CD8-positive, alpha-beta memory T cell (primary cell): ENCODE measurements around the gene RYR3. TPM values are rescaled to one million over a fixed set of nuclear protein-coding genes. Genes with fewer than 3 reads are reported as not detected.

Source experiments
- CTCF ChIA-PET: fragments of 350-600 bp; sonication (Branson Sonifier 250); formaldehyde crosslinking; loops from one replicate; lab custom pipeline; 2021; ENCODE audit warnings: antibody characterized with exemption; lab: Charles Lee
- POLR2A ChIA-PET: fragments of 350-600 bp; sonication (Branson Sonifier 250); formaldehyde crosslinking; loops from one replicate; lab custom pipeline; 2021; ENCODE audit warnings: antibody characterized with exemption; lab: Charles Lee
- DNase-seq, 5 donors: peaks; one replicate each; pipeline versions ENCODE4 v3.0.0 to v3.0.0-alpha.2; 2020 to 2022; ENCODE audit warnings: mixed read lengths in 1 of 5
- H3K27ac ChIP-seq: one replicate; pipeline ENCODE4 v1.7.0; 2013; ENCODE audit warnings: low read depth, mild to moderate bottlenecking, low read length, moderate library complexity
- H3K27me3 ChIP-seq: 2 replicates; pipeline ENCODE4 v1.7.0; 2013; ENCODE audit warnings: low read length, mild to moderate bottlenecking; ENCODE audit not compliant: insufficient read depth, poor library complexity, severe bottlenecking
- H3K36me3 ChIP-seq: 2 replicates; pipeline ENCODE4 v1.7.0; 2013; ENCODE audit warnings: mild to moderate bottlenecking, low read length, moderate library complexity; ENCODE audit not compliant: insufficient read depth
- H3K4me1 ChIP-seq: 2 replicates; pipeline ENCODE4 v1.7.0; 2013; ENCODE audit warnings: mild to moderate bottlenecking, low read length, moderate library complexity; ENCODE audit not compliant: insufficient read depth
- H3K4me3 ChIP-seq: 2 replicates; pipeline ENCODE4 v1.7.0; 2013; ENCODE audit warnings: mild to moderate bottlenecking, low read length
- H3K9me3 ChIP-seq: 2 replicates; pipeline ENCODE4 v1.7.0; 2013; ENCODE audit warnings: mild to moderate bottlenecking, low read length
- H3K27ac Mint-ChIP-seq, 8 donors: one replicate each; pipeline ENCODE4 v1.8.0; 2020 to 2021; ENCODE audit warnings: mixed read lengths in 8 of 8, mild to moderate bottlenecking in 6 of 8, inconsistent platforms in 3 of 8, moderate library complexity in 3 of 8
- H3K27me3 Mint-ChIP-seq, 2 donors: one replicate each; pipeline ENCODE4 v1.8.0; 2020 to 2021; ENCODE audit warnings: mixed read lengths in 2 of 2, mild to moderate bottlenecking in 1 of 2, moderate library complexity in 1 of 2
- H3K36me3 Mint-ChIP-seq, 3 donors: one replicate each; pipeline ENCODE4 v1.8.0; 2020 to 2021; ENCODE audit warnings: mixed read lengths in 3 of 3, inconsistent platforms in 1 of 3, mild to moderate bottlenecking in 1 of 3
- H3K4me1 Mint-ChIP-seq, 3 donors: one replicate each; pipeline ENCODE4 v1.8.0; 2020 to 2021; ENCODE audit warnings: mixed read lengths in 3 of 3, inconsistent platforms in 1 of 3, mild to moderate bottlenecking in 1 of 3
- H3K4me3 Mint-ChIP-seq, 7 donors: one replicate each; pipeline ENCODE4 v1.8.0; 2020 to 2021; ENCODE audit warnings: mixed read lengths in 7 of 7, mild to moderate bottlenecking in 6 of 7, moderate library complexity in 4 of 7, inconsistent platforms in 2 of 7
- H3K9me3 Mint-ChIP-seq, 5 donors: one replicate each; pipeline ENCODE4 v1.8.0; 2020 to 2022; ENCODE audit warnings: mixed read lengths in 5 of 5, mild to moderate bottlenecking in 3 of 5, moderate library complexity in 2 of 5, inconsistent platforms in 1 of 5
- polyA plus RNA-seq: library from polyadenylated mRNA; unstranded; fragments of 300-500 nt; fragmentation: Illumina TruSeq; gene quantifications from one replicate; pipeline ENCODE4 v1.2.3, GENCODE V29; 2021
- total RNA-seq, 2 experiments: library from RNA; stranded (reverse); gene quantifications; one replicate each; pipeline ENCODE4 v1.2.3, GENCODE V29; 2021

RYR3 gene
- total and polyA plus RNA-seq, 3 experiments from 2014 or later = 0.08 TPM; not detected in 2

DNA sequence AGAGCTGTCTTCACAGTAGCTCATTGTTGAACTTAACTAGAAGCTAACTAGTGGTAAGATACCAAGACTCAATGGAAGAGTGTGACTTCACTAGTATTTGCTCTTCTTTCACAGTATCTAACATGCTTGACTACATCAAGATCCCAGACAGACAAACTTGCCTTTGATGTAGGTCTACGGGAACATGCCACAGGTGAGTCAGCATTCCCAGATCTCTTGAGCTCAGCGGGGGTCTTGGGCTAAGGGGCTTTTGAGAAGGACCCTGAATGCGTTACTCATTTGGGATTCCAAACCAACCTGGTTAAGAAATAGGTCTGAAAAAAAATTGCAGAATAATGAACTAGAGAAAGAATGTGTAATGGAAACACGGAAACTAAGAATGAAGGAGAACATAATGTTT is 222.4 kb downstream of the RYR3 start:
- Histone ChIP-seq H3K4me3 (no peak overlapping the region), H3K27me3 (no peaks in the 10 kb centered on the region), H3K36me3 (no peaks in the 10 kb centered on the region), H3K4me1 (no peaks in the 10 kb centered on the region), H3K27ac (no peak overlapping the region), H3K9me3 (no peaks in the 10 kb centered on the region)
- Mint-ChIP-seq H3K4me1 (no peaks in the 10 kb centered on the region), H3K9me3 (no peaks in the 10 kb centered on the region), H3K27ac (no peak overlapping the region), H3K36me3 (no peaks in the 10 kb centered on the region), H3K27me3 (peaks cover 0 to 2% of the 10 kb centered on the region in 2 donors), H3K4me3 (no peak overlapping the region)
- ChIA-PET CTCF (no interaction called here), POLR2A (no interaction called here)
- no peak for DNase-seq

DNA sequence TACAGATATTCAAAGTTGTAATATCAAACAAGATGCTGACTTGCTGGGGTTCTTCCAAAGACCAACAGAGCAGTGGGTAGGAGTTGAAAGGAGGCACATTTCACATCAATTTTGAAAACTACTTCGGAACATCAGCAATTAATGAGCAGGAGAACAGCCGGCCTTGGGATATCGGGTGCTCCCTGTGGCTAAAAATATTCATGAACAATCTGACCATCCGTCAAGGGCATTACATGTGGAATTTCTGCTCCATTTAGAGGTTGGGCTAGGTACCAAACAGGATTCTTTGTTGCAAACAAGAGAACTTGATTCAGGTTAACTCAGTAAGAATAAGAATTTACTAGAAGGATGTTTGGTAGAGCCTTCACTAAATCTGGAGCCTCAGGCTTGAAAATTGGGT is 223.9 kb downstream of the RYR3 start:
- POLR2A ChIA-PET = no interaction called here
- DNase-seq = no peak
- Histone ChIP-seq H3K4me3 (no peak overlapping the region), H3K9me3 (no peaks in the 10 kb centered on the region), H3K27me3 (no peaks in the 10 kb centered on the region), H3K27ac (no peak overlapping the region), H3K36me3 (no peaks in the 10 kb centered on the region), H3K4me1 (no peaks in the 10 kb centered on the region)
- Mint-ChIP-seq H3K27me3 (no peaks in the 10 kb centered on the region), H3K36me3 (no peaks in the 10 kb centered on the region), H3K4me1 (no peaks in the 10 kb centered on the region), H3K27ac (no peak overlapping the region), H3K9me3 (no peaks in the 10 kb centered on the region), H3K4me3 (no peak overlapping the region)
- CTCF ChIA-PET = no interaction called here

GRCh38 chr15:33535135-33535534 is 224.4 kb downstream of the RYR3 start:
- Mint-ChIP-seq H3K4me1 (no peaks in the 10 kb centered on the region), H3K9me3 (no peaks in the 10 kb centered on the region), H3K27ac (no peak overlapping the region), H3K27me3 (no peaks in the 10 kb centered on the region), H3K4me3 (no peak overlapping the region), H3K36me3 (no peaks in the 10 kb centered on the region)
- no peaks in the 10 kb centered on the region for H3K36me3 ChIP-seq
- ChIA-PET POLR2A (no interaction called here), CTCF (no interaction called here)
- H3K4me1 ChIP-seq = no peaks in the 10 kb centered on the region
- H3K4me3 ChIP-seq = no peak overlapping the region
- no peaks in the 10 kb centered on the region for H3K9me3 ChIP-seq
- DNase-seq = no peak
- no peak overlapping the region for H3K27ac ChIP-seq
- H3K27me3 ChIP-seq = no peaks in the 10 kb centered on the region

GRCh38 chr15:33539825-33540573 is 229.2 kb downstream of the RYR3 start:
- ChIA-PET CTCF (no interaction called here), POLR2A (no interaction called here)
- Mint-ChIP-seq H3K9me3 (peaks cover 0 to 3% (median under 1%) of the 10 kb centered on the region in 5 donors), H3K4me3 (no peak overlapping the region), H3K27ac (no peak overlapping the region), H3K36me3 (no peaks in the 10 kb centered on the region), H3K4me1 (no peaks in the 10 kb centered on the region), H3K27me3 (peaks cover 0 to 1% of the 10 kb centered on the region in 2 donors)
- no peaks in the 10 kb centered on the region for H3K36me3 ChIP-seq
- H3K4me3 ChIP-seq = no peak overlapping the region
- H3K27ac ChIP-seq = no peak overlapping the region
- no peak for DNase-seq
- H3K27me3 ChIP-seq = no peaks in the 10 kb centered on the region
- no peaks in the 10 kb centered on the region for H3K9me3 ChIP-seq
- H3K4me1 ChIP-seq = no peaks in the 10 kb centered on the region

GRCh38 chr15:33543957-33544356 is 233.2 kb downstream of the RYR3 start:
- H3K9me3 ChIP-seq = no peaks in the 10 kb centered on the region
- POLR2A ChIA-PET = interaction anchor here (0.6 kb wide), 1 partner anchor 49 kb away, joined by 3 read pairs; no protein-coding TSS in a partner anchor
- Mint-ChIP-seq H3K9me3 (peaks cover 2 to 7% (median 3%) of the 10 kb centered on the region in 5 donors), H3K27me3 (peaks cover 0 to 1% of the 10 kb centered on the region in 2 donors), H3K27ac (no peak overlapping the region), H3K36me3 (no peaks in the 10 kb centered on the region), H3K4me1 (no peaks in the 10 kb centered on the region), H3K4me3 (no peak overlapping the region)
- H3K27me3 ChIP-seq = no peaks in the 10 kb centered on the region
- H3K36me3 ChIP-seq = no peaks in the 10 kb centered on the region
- H3K27ac ChIP-seq = no peak overlapping the region
- H3K4me1 ChIP-seq = no peaks in the 10 kb centered on the region
- CTCF ChIA-PET = no interaction called here
- no peak overlapping the region for H3K4me3 ChIP-seq
- no peak for DNase-seq

DNA sequence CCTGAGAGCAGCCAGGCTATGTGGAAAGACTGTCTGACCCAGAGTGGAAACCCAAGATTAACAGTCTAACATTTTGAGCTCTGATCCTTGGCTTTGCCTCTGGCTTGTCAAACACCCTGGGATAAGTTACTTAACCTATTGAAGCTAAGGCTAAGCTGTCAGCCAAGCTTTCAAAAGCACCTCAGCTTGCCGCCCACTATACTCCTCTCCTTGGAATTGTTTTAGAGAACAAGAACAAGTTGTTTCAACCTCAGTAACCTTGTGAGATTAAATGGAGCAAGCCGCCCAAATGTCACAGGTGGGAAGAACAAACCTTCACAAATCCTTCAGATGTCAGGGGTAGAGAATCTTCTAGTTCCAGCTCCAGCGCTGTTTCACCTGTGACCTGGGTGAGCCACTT is 235.1 kb downstream of the RYR3 start:
- Histone ChIP-seq H3K27ac (no peak overlapping the region), H3K36me3 (no peaks in the 10 kb centered on the region), H3K4me3 (no peak overlapping the region), H3K27me3 (no peaks in the 10 kb centered on the region), H3K4me1 (no peaks in the 10 kb centered on the region), H3K9me3 (no peaks in the 10 kb centered on the region)
- no peak for DNase-seq
- H3K4me1 Mint-ChIP-seq = no peaks in the 10 kb centered on the region
- H3K9me3 Mint-ChIP-seq = peaks cover under 1 to 7% (median 5%) of the 10 kb centered on the region in 5 donors
- CTCF ChIA-PET = no interaction called here
- H3K36me3 Mint-ChIP-seq = no peaks in the 10 kb centered on the region
- POLR2A ChIA-PET = no interaction called here
- H3K4me3 Mint-ChIP-seq = no peak overlapping the region
- H3K27ac Mint-ChIP-seq = no peak overlapping the region
- H3K27me3 Mint-ChIP-seq = peaks cover 0 to 1% of the 10 kb centered on the region in 2 donors

DNA sequence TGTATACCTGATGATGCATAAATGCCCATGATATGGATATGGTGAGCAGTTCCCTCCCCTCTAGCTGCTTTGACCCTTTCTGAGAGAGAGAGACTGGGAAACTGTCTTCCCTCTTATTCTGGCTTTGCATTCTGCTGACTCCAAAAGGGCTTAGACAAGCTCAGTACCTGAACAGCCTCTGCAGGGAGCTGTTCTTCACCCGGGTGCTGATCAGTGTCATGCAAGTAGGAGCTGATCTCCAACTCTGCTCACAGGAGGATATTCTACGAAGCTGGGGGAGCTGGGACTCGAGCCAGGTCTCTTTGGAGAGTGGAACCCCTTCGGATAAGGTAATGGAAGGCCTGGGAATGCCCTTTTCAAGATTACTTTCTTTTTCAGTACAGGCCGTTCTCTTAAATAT is 237.1 kb downstream of the RYR3 start:
- no peaks in the 10 kb centered on the region for H3K9me3 ChIP-seq
- no peaks in the 10 kb centered on the region for H3K4me1 ChIP-seq
- H3K4me1 Mint-ChIP-seq = no peaks in the 10 kb centered on the region
- H3K27ac Mint-ChIP-seq = no peak overlapping the region
- no peaks in the 10 kb centered on the region for H3K36me3 Mint-ChIP-seq
- no peak overlapping the region for H3K4me3 Mint-ChIP-seq
- no peak overlapping the region for H3K27ac ChIP-seq
- no peak overlapping the region for H3K4me3 ChIP-seq
- no peaks in the 10 kb centered on the region for H3K36me3 ChIP-seq
- no peak for DNase-seq
- no peaks in the 10 kb centered on the region for H3K27me3 ChIP-seq
- H3K27me3 Mint-ChIP-seq = peaks cover 0 to 1% of the 10 kb centered on the region in 2 donors
- peaks cover 0 to 8% (median 7%) of the 10 kb centered on the region in 5 donors for H3K9me3 Mint-ChIP-seq
- POLR2A ChIA-PET = no interaction called here
- CTCF ChIA-PET = no interaction called here

DNA sequence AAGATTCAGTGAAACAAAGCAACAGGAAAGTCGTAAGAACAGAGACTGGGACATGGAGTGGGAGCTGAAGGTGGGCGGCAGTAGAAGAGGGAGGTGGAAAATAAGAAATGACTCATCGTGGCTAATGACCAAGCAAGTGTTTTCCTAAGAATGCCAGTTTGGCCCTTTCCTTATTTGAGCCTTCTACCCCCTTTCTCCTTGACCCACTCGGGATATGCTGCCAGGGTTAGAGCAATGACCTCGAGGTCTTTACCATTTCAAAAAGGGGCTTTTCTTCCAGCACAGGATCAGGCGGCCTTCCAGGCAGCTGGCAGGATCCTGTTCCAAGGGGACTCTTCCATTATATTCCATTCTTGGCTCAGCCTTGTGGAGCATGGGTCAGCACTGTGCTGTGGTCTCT is 241.1 kb downstream of the RYR3 start:
- POLR2A ChIA-PET = no interaction called here
- CTCF ChIA-PET = no interaction called here

More for the DNA sequence above, 241.1 kb downstream of the RYR3 start:
- H3K4me1 Mint-ChIP-seq = no peaks in the 10 kb centered on the region
- no peaks in the 10 kb centered on the region for H3K36me3 Mint-ChIP-seq
- H3K9me3 ChIP-seq = no peaks in the 10 kb centered on the region
- no peaks in the 10 kb centered on the region for H3K27me3 Mint-ChIP-seq
- no peak for DNase-seq
- no peaks in the 10 kb centered on the region for H3K27me3 ChIP-seq
- H3K27ac ChIP-seq = no peak overlapping the region
- no peaks in the 10 kb centered on the region for H3K36me3 ChIP-seq
- no peak overlapping the region for H3K27ac Mint-ChIP-seq
- H3K4me3 Mint-ChIP-seq = no peak overlapping the region
- peaks cover 0 to 11% (median 4%) of the 10 kb centered on the region in 5 donors for H3K9me3 Mint-ChIP-seq
- H3K4me1 ChIP-seq = no peaks in the 10 kb centered on the region
- H3K4me3 ChIP-seq = no peak overlapping the region
